Choroid plexus epithelial cell (primary cell): Measurements from ENCODE around the gene HNRNPC.
"Not testable (repeated sequence)": the region's sequence is repeated elsewhere in the genome, so short reads cannot be mapped to it uniquely, and the experiment has no call there.

Experiments used
- DNase-seq: peaks from one replicate; pipeline ENCODE4 v3.0.0-alpha.2; 2010; ENCODE audit warnings: low read depth
- H3K4me3 ChIP-seq: 2 replicates; pipeline ENCODE4 v1.5.1; 2011; ENCODE audit warnings: low read depth, mild to moderate bottlenecking, control low read depth, low read length, moderate library complexity
- CTCF ChIP-seq: conservative IDR thresholded peaks from 2 replicates; pipeline ENCODE4 v1.5.1; 2011; ENCODE audit warnings: low read depth, mild to moderate bottlenecking, control low read depth, inconsistent platforms, low read length, moderate library complexity

HNRNPC gene

GRCh38 chr14:21191261-21191808 is 77.9 kb downstream of the HNRNPC start:
- TF ChIP-seq CTCF, result no peak
- no peak for DNase-seq
- no peak overlapping the region for H3K4me3 ChIP-seq

GRCh38 chr14:21185491-21185890 is 83.8 kb downstream of the HNRNPC start:
- TF ChIP-seq CTCF, result no peak
- DNase-seq, result peak; percentile 90
- no peak overlapping the region for H3K4me3 ChIP-seq

GRCh38 chr14:21184254-21184653 is 85.0 kb downstream of the HNRNPC start:
- no peak for TF ChIP-seq CTCF
- DNase-seq, result no peak
- H3K4me3 ChIP-seq, result no peak overlapping the region

- no peak for TF ChIP-seq CTCF
- no peak for DNase-seq
- no peak overlapping the region for H3K4me3 ChIP-seq
These were observed 87.1 kb downstream of the HNRNPC start for GRCh38 chr14:21182166-21182565.

GRCh38 chr14:21171128-21171527 is 98.1 kb downstream of the HNRNPC start:
- no peak overlapping the region for H3K4me3 ChIP-seq
- DNase-seq, result no peak
- TF ChIP-seq CTCF, result no peak

GRCh38 chr14:21169573-21169972 is 99.7 kb downstream of the HNRNPC start:
- no peak for TF ChIP-seq CTCF
- H3K4me3 ChIP-seq, result no peak overlapping the region
- DNase-seq, result no peak

- DNase-seq, result no peak
- no peak overlapping the region for H3K4me3 ChIP-seq
- no peak for TF ChIP-seq CTCF
These were observed 101.2 kb downstream of the HNRNPC start for GRCh38 chr14:21168055-21168454.

- DNase-seq, result peak; percentile 32
These were observed 103.6 kb downstream of the HNRNPC start for GRCh38 chr14:21165670-21166069.

GRCh38 chr14:21165002-21165605 is 104.1 kb downstream of the HNRNPC start:
- peak; percentile 36 for DNase-seq
- not testable (repeated sequence) for H3K4me3 ChIP-seq

More at GRCh38 chr14:21165670-21166069, 103.6 kb downstream of the HNRNPC start:
- H3K4me3 ChIP-seq, result not testable (repeated sequence)
